ENCODE data around the gene GPATCH2.

The GPATCH2 gene

GRCh38 chr1:217661407-217661806 is 30.5 kb upstream of the GPATCH2 start:
- no peak for TF ChIP-seq YY1 (IDR thresholded peaks at IDR 0.05; ENCODE audit: low read depth)

- TF ChIP-seq MAX (IDR thresholded peaks at IDR 0.05) (no peak), RAD21 (IDR thresholded peaks at IDR 0.05; ENCODE audit: low read depth) (peak; percentile 28; the same call in 1 of the 2 replicates)
Observed at GRCh38 chr1:217660353-217661062, 29.6 kb upstream of the GPATCH2 start.

- TF ChIP-seq TEAD4 (IDR thresholded peaks at IDR 0.05): no peak
- TF ChIP-seq, protein P1, sequence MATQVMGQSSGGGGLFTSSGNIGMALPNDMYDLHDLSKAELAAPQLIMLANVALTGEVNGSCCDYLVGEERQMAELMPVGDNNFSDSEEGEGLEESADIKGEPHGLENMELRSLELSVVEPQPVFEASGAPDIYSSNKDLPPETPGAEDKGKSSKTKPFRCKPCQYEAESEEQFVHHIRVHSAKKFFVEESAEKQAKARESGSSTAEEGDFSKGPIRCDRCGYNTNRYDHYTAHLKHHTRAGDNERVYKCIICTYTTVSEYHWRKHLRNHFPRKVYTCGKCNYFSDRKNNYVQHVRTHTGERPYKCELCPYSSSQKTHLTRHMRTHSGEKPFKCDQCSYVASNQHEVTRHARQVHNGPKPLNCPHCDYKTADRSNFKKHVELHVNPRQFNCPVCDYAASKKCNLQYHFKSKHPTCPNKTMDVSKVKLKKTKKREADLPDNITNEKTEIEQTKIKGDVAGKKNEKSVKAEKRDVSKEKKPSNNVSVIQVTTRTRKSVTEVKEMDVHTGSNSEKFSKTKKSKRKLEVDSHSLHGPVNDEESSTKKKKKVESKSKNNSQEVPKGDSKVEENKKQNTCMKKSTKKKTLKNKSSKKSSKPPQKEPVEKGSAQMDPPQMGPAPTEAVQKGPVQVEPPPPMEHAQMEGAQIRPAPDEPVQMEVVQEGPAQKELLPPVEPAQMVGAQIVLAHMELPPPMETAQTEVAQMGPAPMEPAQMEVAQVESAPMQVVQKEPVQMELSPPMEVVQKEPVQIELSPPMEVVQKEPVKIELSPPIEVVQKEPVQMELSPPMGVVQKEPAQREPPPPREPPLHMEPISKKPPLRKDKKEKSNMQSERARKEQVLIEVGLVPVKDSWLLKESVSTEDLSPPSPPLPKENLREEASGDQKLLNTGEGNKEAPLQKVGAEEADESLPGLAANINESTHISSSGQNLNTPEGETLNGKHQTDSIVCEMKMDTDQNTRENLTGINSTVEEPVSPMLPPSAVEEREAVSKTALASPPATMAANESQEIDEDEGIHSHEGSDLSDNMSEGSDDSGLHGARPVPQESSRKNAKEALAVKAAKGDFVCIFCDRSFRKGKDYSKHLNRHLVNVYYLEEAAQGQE (IDR thresholded peaks at IDR 0.05; ENCODE audit: low read depth): no peak
- TF ChIP-seq EGR1 (IDR thresholded peaks at IDR 0.05): no peak
- no peak for TF ChIP-seq YY1 (IDR thresholded peaks at IDR 0.05; ENCODE audit: low read depth)
- no peak for TF ChIP-seq MAX (IDR thresholded peaks at IDR 0.05)
- no peak for TF ChIP-seq FOXM1 (IDR thresholded peaks at IDR 0.05; ENCODE audit: borderline replicate concordance, low read depth)
- no peak for TF ChIP-seq USF1 (IDR thresholded peaks at IDR 0.05)
- TF ChIP-seq TCF12 (IDR thresholded peaks at IDR 0.05; ENCODE audit: low read depth): no peak
- TF ChIP-seq ZBTB7A (IDR thresholded peaks at IDR 0.05; ENCODE audit: low read depth): no peak
- TF ChIP-seq TAF1 (IDR thresholded peaks at IDR 0.05; ENCODE audit: low read depth): no peak
- no peak for TF ChIP-seq NFIC (IDR thresholded peaks at IDR 0.05)
- TF ChIP-seq RAD21 (IDR thresholded peaks at IDR 0.05; ENCODE audit: low read depth): no peak
- TF ChIP-seq EP300 (IDR thresholded peaks at IDR 0.05; ENCODE audit: borderline replicate concordance): no peak
- TF ChIP-seq CREB1 (IDR thresholded peaks at IDR 0.05; ENCODE audit: low read depth): no peak
- no peak for TF ChIP-seq CEBPB (IDR thresholded peaks at IDR 0.05)
Observed at GRCh38 chr1:217650674-217651073, 19.8 kb upstream of the GPATCH2 start.

DNA sequence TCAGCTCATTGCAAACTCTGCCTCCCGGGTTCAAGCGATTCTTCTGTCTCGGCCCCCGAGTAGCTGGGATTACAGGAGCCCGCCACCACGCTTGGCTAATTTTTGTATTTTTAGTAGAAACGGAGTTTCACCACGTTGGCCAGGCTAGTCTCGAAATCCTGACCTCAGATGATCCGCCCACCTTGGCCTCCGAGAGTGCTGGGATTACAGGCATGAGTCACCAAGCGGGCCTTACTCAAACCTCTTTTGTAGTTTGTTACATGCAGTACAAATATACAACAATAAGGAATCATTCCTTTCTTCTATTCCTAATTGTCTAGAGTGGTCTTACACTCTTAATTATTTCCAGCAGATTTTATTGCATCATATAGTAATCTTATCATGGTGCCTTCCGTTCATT is 16.9 kb upstream of the GPATCH2 start:
- no peak for TF ChIP-seq YY1 (IDR thresholded peaks at IDR 0.05; ENCODE audit: low read depth)
- no peak for TF ChIP-seq CREB1 (IDR thresholded peaks at IDR 0.05; ENCODE audit: low read depth)
- no peak for TF ChIP-seq CEBPB (IDR thresholded peaks at IDR 0.05)
- no peak for TF ChIP-seq TCF12 (IDR thresholded peaks at IDR 0.05; ENCODE audit: low read depth)
- TF ChIP-seq MAX (IDR thresholded peaks at IDR 0.05): no peak
- no peak for TF ChIP-seq TEAD4 (IDR thresholded peaks at IDR 0.05)
- TF ChIP-seq ZBTB7A (IDR thresholded peaks at IDR 0.05; ENCODE audit: low read depth): no peak
- TF ChIP-seq RAD21 (IDR thresholded peaks at IDR 0.05; ENCODE audit: low read depth): no peak
- no peak for TF ChIP-seq NFIC (IDR thresholded peaks at IDR 0.05)
- no peak for TF ChIP-seq USF1 (IDR thresholded peaks at IDR 0.05)
- TF ChIP-seq TAF1 (IDR thresholded peaks at IDR 0.05; ENCODE audit: low read depth): no peak
- no peak for TF ChIP-seq FOXM1 (IDR thresholded peaks at IDR 0.05; ENCODE audit: borderline replicate concordance, low read depth)

GRCh38 chr1:217642455-217642854 is 11.6 kb upstream of the GPATCH2 start:
- no peak for TF ChIP-seq MAX (IDR thresholded peaks at IDR 0.05)
- no peak for TF ChIP-seq TAF1 (IDR thresholded peaks at IDR 0.05; ENCODE audit: low read depth)
- no peak for TF ChIP-seq USF1 (IDR thresholded peaks at IDR 0.05)
- no peak for TF ChIP-seq EP300 (IDR thresholded peaks at IDR 0.05; ENCODE audit: borderline replicate concordance)
- TF ChIP-seq TCF12 (IDR thresholded peaks at IDR 0.05; ENCODE audit: low read depth): no peak
- TF ChIP-seq NFIC (IDR thresholded peaks at IDR 0.05): no peak
- no peak for TF ChIP-seq YY1 (IDR thresholded peaks at IDR 0.05; ENCODE audit: low read depth)
- TF ChIP-seq ZBTB7A (IDR thresholded peaks at IDR 0.05; ENCODE audit: low read depth): no peak
- no peak for TF ChIP-seq CREB1 (IDR thresholded peaks at IDR 0.05; ENCODE audit: low read depth)
- TF ChIP-seq CEBPB (IDR thresholded peaks at IDR 0.05): no peak
- TF ChIP-seq, protein P1 (IDR thresholded peaks at IDR 0.05; ENCODE audit: low read depth): no peak
- TF ChIP-seq TEAD4 (IDR thresholded peaks at IDR 0.05): no peak
- TF ChIP-seq FOXM1 (IDR thresholded peaks at IDR 0.05; ENCODE audit: borderline replicate concordance, low read depth): no peak

Measured in Ishikawa (cell line).